Smooth muscle cell (in vitro differentiated cells): ENCODE data around the gene COA7. TPM values are rescaled to one million over a fixed set of nuclear protein-coding genes. Genes with fewer than 3 reads are reported as not detected.
"Not testable (repeated sequence)": the region's sequence is repeated elsewhere in the genome, so short reads cannot be mapped to it uniquely, and the experiment has no call there.

Experiments
- DNase-seq: peaks from one replicate; lab custom pipeline; 2025; ENCODE audit not compliant: unreplicated experiment; lab: John Stamatoyannopoulos, UW
- H2AFZ ChIP-seq: fragments of 200-600 bp; sonication (generic); 2 replicates; pipeline ENCODE4 v1.6.0; 2016; ENCODE audit warnings: antibody characterized with exemption, low read depth, mild to moderate bottlenecking
- H3F3A ChIP-seq: fragments of 200-600 bp; sonication (generic); 2 replicates; pipeline ENCODE4 v1.6.0; 2017; ENCODE audit warnings: antibody characterized with exemption, low read depth
- H3K27ac ChIP-seq: fragments of 200-600 bp; sonication (generic); 2 replicates; pipeline ENCODE4 v1.5.1; 2016; ENCODE audit warnings: low read depth, mild to moderate bottlenecking
- H3K27me3 ChIP-seq: fragments of 200-600 bp; sonication (generic); 2 replicates; pipeline ENCODE4 v1.6.1; 2016; ENCODE audit warnings: low read depth, mild to moderate bottlenecking
- H3K36me3 ChIP-seq: fragments of 200-600 bp; sonication (generic); 2 replicates; pipeline ENCODE4 v1.5.1; 2016; ENCODE audit warnings: low read depth
- H3K4me1 ChIP-seq: fragments of 200-600 bp; sonication (generic); 2 replicates; pipeline ENCODE4 v1.5.1; 2016; ENCODE audit warnings: low read depth
- H3K4me2 ChIP-seq: fragments of 200-600 bp; sonication (generic); 2 replicates; pipeline ENCODE4 v1.6.0; 2016; ENCODE audit warnings: mild to moderate bottlenecking
- H3K4me3 ChIP-seq: fragments of 200-600 bp; sonication (generic); 2 replicates; pipeline ENCODE4 v1.5.1; 2016; ENCODE audit warnings: mild to moderate bottlenecking
- H3K79me2 ChIP-seq: fragments of 200-600 bp; sonication (generic); 2 replicates; pipeline ENCODE4 v1.6.0; 2016; ENCODE audit warnings: low read depth, mild to moderate bottlenecking
- H3K9ac ChIP-seq: fragments of 200-600 bp; sonication (generic); 2 replicates; pipeline ENCODE4 v1.6.0; 2016; ENCODE audit warnings: low read depth
- H3K9me3 ChIP-seq: fragments of 200-600 bp; sonication (generic); replicated peaks from 2 replicates; pipeline ENCODE4 v1.5.1; 2016; ENCODE audit warnings: low read depth
- H4K20me1 ChIP-seq: fragments of 200-600 bp; sonication (generic); 2 replicates; pipeline ENCODE4 v1.6.0; 2016; ENCODE audit warnings: low read depth
- WGBS: methylation state at CpG from one replicate; pipeline ENCODE4 v1.1.7; 2016; ENCODE audit warnings: low lambda C conversion rate; 5-methylcytosine and 5-hydroxymethylcytosine counted together
- polyA plus RNA-seq: library from polyadenylated mRNA; unstranded; fragments of >200 nt; fragmentation: Nextera tagmentation; extraction: Ambion mirVana; gene quantifications from 2 replicates; pipeline ENCODE4 v1.2.1, GENCODE V29; 2016
- total RNA-seq: library from RNA; depleted of rRNA; stranded (reverse); fragments of >200 nt; gene quantifications from 2 replicates; pipeline ENCODE4 v1.2.3, GENCODE V29; 2014
- TF ChIP-seq, protein P1 (sequence below): fragments of 200-600 bp; sonication (generic); IDR thresholded peaks from 2 replicates; pipeline ENCODE4 v1.5.1; 2017; ENCODE audit warnings: borderline replicate concordance, mild to moderate bottlenecking, antibody characterized with exemption; ENCODE audit not compliant: insufficient read depth, poor library complexity, severe bottlenecking

The COA7 gene
- total and polyA plus RNA-seq, 2 experiments from 2014 or later, result 4.4 to 7.3 TPM

DNA sequence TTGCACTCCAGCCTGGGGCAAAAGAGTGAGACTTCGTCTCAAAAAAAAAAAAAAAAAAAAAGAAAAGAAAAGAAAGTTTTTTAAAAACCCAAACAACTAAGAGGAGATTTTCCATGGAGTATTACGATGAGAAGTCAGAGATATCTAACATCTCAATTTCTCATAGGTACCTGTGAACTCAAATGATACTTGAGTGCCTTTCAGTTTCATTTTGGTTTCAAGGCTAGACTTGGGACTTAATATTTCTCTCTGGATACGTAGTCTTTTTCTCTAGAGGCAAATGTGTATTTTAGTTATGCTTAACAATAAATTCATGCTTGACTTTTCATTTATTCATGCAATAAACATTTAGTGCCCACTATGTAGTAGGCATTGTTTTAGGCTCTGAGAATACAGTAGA, 43.1 kb upstream of the COA7 start:
- Histone ChIP-seq H3K9ac (no peak overlapping the region), H3K27ac (no peak overlapping the region), H4K20me1 (peaks cover 85% of the 10 kb centered on the region), H3K4me3 (no peak overlapping the region), H3K4me2 (no peak overlapping the region), H3F3A (no peaks in the 10 kb centered on the region), H3K4me1 (no peaks in the 10 kb centered on the region), H3K27me3 (no peaks in the 10 kb centered on the region), H3K9me3 (no peaks in the 10 kb centered on the region), H2AFZ (no peak overlapping the region), H3K36me3 (no peaks in the 10 kb centered on the region), H3K79me2 (peaks cover 82% of the 10 kb centered on the region)
- no peak for DNase-seq
- TF ChIP-seq, protein P1, sequence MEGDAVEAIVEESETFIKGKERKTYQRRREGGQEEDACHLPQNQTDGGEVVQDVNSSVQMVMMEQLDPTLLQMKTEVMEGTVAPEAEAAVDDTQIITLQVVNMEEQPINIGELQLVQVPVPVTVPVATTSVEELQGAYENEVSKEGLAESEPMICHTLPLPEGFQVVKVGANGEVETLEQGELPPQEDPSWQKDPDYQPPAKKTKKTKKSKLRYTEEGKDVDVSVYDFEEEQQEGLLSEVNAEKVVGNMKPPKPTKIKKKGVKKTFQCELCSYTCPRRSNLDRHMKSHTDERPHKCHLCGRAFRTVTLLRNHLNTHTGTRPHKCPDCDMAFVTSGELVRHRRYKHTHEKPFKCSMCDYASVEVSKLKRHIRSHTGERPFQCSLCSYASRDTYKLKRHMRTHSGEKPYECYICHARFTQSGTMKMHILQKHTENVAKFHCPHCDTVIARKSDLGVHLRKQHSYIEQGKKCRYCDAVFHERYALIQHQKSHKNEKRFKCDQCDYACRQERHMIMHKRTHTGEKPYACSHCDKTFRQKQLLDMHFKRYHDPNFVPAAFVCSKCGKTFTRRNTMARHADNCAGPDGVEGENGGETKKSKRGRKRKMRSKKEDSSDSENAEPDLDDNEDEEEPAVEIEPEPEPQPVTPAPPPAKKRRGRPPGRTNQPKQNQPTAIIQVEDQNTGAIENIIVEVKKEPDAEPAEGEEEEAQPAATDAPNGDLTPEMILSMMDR, result no peak
- 99% methylated on average over 2 of the region's 3 CpGs for WGBS

DNA sequence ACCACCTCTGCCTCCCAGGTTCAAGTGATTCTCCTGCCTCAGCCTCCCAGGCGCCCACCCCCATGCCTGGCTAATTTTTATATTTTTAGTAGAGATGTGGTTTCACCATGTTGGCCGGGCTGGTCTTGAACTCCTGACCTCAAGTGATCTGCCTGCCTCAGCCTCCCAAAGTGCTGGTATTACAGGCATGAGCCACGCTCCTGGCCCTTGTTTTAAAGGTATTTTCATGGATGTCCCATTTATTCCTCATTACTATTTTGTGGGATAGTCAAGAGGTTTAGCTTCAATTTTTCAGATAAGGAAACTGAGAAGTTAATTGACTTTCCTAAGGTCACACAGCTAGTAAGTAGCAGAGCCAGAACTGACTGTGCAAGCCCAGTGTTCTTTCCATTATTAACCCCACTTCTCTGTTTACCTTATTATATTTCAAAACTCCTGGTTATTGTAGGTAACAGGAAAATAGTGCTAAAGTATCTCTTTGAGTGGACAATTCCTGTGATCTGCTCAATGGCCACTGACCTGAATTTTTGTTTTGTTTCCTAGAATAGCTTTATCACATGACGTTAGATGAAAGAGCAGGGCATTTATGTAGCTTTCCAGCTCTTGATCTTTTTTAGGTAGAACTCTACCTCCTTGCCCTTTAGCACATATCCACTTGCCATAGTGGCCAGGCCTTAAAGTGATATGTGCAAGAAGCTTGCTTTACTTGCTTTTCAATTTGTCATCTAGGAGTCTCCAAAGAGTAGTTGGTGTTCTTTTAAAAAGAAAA, 41.7 kb upstream of the COA7 start:
- no peaks in the 10 kb centered on the region for H3F3A ChIP-seq
- TF ChIP-seq, protein P1, result no peak
- H3K27ac ChIP-seq, result no peak overlapping the region
- H3K4me3 ChIP-seq, result no peak overlapping the region
- H4K20me1 ChIP-seq, result peaks cover 84% of the 10 kb centered on the region
- no peak for DNase-seq
- H3K9me3 ChIP-seq, result no peaks in the 10 kb centered on the region
- no peak overlapping the region for H2AFZ ChIP-seq
- H3K4me2 ChIP-seq, result no peak overlapping the region
- H3K79me2 ChIP-seq, result peaks cover 86% of the 10 kb centered on the region
- H3K27me3 ChIP-seq, result no peaks in the 10 kb centered on the region
- 86% methylated on average over 4 of the region's 4 CpGs for WGBS
- no peaks in the 10 kb centered on the region for H3K36me3 ChIP-seq
- H3K4me1 ChIP-seq, result no peaks in the 10 kb centered on the region
- H3K9ac ChIP-seq, result no peak overlapping the region

DNA sequence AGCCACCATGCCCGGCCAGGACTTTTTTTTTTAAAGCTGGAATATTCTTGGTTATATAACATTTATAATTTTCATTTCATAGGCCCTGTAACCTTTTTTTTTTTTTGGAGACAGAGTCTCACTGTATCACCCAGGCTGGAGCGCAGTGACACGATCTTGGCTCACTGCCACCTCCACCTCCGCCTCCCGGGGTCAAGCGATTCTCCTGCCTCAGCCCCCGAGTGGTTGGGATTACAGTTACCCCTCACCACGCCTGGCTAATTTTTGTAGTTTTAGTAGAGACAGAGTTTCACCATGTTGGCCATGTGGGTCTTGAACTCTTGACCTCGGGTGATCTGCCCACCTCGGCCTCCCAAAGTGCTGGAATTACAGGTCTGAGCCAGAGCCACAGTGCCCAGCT, 40.7 kb upstream of the COA7 start:
- Histone ChIP-seq H3K27ac (no peak overlapping the region), H3K36me3 (no peaks in the 10 kb centered on the region), H4K20me1 (peaks cover 83% of the 10 kb centered on the region), H3K9ac (no peak overlapping the region), H3K27me3 (no peaks in the 10 kb centered on the region), H3K4me3 (no peak overlapping the region), H3K9me3 (no peaks in the 10 kb centered on the region), H2AFZ (no peak overlapping the region), H3K4me2 (no peak overlapping the region), H3F3A (no peaks in the 10 kb centered on the region), H3K79me2 (peaks cover 85% of the 10 kb centered on the region), H3K4me1 (no peaks in the 10 kb centered on the region)
- WGBS, result 98% methylated on average over 10 of the region's 10 CpGs
- TF ChIP-seq, protein P1, result no peak
- no peak for DNase-seq

DNA sequence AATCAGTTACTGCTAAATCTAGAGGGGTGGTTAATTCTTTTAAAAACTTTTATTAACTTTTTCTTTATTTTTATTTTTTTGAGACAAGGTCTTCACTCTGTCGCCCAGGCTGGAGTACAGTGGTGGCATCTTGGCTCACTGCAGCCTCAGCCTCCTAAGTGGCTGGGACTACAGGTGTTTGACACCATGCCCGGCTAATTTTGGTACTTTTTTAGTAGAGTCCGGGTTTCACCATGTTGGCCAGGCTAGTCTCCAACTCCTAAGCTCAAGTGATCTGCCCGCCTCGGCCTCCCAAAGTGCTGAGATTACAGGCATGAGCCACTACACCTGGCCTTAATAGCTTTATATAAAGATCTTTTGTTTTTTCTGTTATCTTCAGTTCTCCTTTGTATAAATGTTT, 40.0 kb upstream of the COA7 start:
- Histone ChIP-seq H2AFZ (no peak overlapping the region), H3K79me2 (peaks cover 86% of the 10 kb centered on the region), H3K9me3 (no peaks in the 10 kb centered on the region), H3K4me1 (no peaks in the 10 kb centered on the region), H3F3A (no peaks in the 10 kb centered on the region), H3K27me3 (no peaks in the 10 kb centered on the region), H4K20me1 (peaks cover 84% of the 10 kb centered on the region), H3K4me2 (no peak overlapping the region), H3K4me3 (no peak overlapping the region), H3K9ac (no peak overlapping the region), H3K27ac (no peak overlapping the region), H3K36me3 (no peaks in the 10 kb centered on the region)
- TF ChIP-seq, protein P1, result no peak
- WGBS, result 87% methylated on average over 5 of the region's 5 CpGs
- DNase-seq, result no peak

DNA sequence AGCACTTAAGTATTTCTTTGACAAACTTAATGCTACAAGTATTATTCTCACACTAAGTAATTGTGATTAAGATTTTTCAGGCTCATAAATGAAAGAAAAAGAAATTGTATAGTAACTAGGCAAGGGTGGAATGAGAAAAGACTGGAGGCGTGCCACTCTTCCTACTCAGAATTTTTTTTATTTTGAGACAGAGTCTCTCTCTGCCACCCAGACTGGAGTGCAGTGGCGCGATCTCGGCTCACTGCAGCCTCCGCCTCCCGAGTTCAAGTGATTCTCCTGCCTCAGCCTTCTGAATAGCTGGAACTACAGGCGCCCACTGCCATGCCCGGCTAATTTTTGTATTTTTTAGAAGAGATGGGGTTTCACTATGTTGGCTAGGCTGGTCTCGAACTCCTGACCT, 37.2 kb upstream of the COA7 start:
- H3K4me1 ChIP-seq, H3K36me3 ChIP-seq, H3K4me2 ChIP-seq, H2AFZ ChIP-seq, H3K9me3 ChIP-seq, H3K27me3 ChIP-seq, H3K9ac ChIP-seq, H3K4me3 ChIP-seq, H3K27ac ChIP-seq, DNase-seq, H3F3A ChIP-seq: not testable (repeated sequence)
- WGBS, result 97% methylated on average over 9 of the region's 9 CpGs
- peaks cover 93% of the 10 kb centered on the region for H3K79me2 ChIP-seq
- peaks cover 92% of the 10 kb centered on the region for H4K20me1 ChIP-seq
